ENCODE results near the gene SORBS1.

SORBS1 gene

DNA sequence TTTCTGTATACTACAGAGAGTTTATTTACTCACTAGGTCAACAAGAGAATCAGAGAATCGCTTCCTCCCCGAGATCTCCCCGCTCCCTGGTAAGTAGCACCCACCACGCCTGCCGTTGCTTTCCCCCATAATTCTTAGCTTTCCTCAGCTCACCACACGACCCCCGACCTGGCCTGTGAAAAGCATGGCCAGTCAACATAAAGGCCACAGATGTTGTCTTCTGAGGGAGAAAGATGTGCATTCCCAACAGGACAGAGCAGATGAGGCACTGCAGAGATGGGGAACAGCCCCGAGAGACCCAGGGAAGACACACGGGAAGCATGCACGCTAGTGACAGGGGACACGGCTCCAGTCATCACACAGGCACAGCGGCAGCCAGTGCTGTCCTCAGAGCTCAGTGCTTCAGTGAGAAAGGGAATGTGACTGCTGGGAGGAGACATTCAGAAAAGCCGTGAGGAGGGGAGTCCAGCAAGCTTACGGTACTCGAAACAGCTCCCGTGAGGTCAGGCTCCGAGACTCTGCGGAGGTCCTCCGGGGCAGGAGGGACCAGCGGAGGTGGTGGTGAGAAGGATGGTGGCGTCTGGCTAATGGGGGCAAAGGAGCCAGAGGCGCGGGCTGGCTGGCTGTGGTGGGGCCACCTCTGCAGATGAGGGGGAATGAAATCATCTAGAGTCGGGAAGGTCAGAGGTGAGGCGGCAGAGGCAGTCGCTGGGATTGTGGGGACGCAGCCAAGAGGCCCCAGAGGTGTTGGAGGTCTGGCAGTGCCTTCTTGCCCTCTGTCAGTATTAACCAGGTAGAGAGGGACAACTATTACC, 146.9 kb downstream of the SORBS1 start:
- no peak for DNase-seq (ENCODE audit: low read depth in 2 of 2)

GRCh38 chr10:95413588-95413987, 147.6 kb downstream of the SORBS1 start:
- no peak for DNase-seq (ENCODE audit: low read depth in 2 of 2)

DNA sequence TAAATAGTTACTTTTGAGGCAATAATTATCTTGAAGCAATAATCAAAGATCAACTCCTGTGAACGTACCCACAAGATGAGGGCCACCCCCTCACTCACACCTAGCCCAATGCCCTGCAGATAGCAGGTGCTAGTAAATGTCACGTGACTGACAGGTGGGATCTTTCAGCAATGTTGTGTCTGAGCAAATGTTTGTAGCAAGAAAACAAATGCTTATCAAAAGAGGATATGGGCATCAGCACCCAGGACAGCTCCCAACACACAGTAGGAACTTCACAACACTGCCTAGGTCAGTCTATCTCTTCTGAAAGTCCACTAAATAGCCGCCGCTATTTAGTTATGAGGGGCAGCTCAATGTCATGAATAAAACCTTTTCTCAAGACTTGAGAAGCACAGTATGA, 149.5 kb downstream of the SORBS1 start:
- DNase-seq (ENCODE audit: low read depth in 2 of 2) = no peak

DNA sequence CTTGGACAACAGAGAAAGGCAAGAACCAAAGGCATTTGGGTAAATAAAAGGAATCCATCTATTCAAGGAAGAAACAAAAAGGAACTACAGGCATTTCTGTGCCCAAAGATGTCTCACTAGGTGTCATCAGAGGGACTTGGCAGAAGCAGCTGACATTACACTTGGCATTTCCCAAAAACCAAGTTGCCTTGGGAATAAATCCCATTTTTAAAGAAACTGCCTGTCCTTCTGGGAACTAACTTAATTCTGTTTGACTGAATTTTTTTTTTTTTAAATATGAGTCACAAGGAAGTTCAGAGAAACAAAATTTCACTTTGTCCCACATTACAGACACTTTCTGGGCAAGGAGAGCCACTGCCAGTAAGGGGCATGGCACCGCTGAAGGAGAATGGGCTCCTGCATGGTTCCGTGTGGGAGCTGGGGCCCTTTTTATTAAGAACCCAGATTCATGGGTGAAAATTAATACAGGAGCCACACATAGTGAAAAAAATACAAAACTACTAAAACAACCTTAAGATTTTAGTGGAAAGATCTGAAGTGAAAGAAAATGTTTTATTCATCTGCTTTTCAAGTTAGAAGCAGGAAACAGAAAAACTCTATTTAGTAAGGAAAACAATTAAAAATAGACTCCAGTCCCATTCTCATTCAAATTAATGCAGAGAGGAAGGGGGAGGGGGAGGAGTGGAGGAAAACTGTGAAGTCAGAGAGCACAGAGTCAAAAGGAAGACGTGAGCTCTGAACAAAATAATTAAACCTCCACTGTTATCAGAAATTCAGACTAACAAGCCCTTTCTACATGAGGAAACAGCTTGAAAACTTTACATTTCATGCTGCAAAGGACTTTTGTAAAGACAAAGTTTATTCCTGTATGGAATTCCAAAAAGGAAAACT, 151.9 kb downstream of the SORBS1 start:
- no peak for DNase-seq (ENCODE audit: low read depth in 2 of 2)

DNA sequence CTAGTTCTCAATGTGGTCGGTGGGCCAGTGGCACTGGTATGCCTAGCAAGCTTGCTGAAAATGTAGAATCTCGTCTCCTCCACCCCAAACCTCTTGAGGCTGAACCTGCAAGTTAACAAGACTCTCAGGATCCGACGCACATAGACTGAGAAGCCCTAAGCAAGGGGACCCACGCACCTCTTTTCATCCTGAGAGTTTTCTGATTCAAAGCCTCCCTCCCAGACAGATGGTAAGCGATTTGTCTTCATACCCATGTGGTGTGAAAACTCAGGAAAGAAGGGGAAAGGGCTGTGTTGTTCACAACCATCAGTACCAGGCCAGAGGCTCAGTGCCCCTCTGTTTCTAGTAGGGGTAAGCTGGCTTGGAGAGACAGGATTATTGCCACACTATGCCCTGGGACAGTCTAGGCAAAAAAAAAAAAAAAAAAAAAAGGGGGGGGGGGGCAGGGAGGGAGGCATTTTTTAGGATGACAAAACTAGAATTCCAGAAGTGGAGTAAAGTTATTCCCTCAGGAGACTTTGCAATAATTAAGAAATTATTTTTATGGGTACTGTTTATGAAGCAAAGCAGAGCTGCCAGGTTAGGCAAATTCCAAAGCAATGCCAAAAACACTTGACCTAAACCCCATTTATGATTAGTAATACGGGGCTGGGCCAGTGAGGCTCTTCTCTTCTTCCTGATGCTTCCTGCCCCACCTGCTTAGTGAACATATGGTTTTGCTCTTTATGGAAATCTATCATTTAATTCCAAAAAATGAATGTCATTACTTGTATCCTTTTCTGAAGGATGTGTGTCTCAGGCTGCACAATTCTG, 152.8 kb downstream of the SORBS1 start:
- no peak for DNase-seq (ENCODE audit: low read depth in 2 of 2)

- no peak for DNase-seq (ENCODE audit: low read depth in 2 of 2)
Measured at GRCh38 chr10:95407546-95407945, 153.6 kb downstream of the SORBS1 start.

- no peak for DNase-seq (ENCODE audit: low read depth in 2 of 2)
Measured at GRCh38 chr10:95406651-95407280, 154.4 kb downstream of the SORBS1 start.

DNA sequence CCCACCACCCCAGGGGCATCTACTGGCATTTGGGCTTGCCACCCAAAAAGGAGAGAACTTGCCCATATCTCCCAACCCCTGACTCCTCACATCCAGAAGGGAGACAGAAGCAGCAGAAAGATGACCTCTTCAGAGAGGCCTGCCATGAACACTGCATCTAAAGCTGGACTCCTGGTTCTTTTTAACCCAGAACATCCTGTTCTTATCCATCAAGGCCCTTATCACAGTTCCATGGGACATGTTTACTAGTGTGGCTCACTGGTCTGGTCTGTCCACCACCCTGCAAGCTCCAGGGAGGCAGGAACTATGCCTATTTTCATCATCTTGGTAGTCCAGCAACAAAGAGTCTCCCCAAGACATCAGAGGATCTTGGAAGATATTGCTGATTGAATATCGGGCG, 155.5 kb downstream of the SORBS1 start:
- DNase-seq (ENCODE audit: low read depth in 2 of 2) = no peak

DNA sequence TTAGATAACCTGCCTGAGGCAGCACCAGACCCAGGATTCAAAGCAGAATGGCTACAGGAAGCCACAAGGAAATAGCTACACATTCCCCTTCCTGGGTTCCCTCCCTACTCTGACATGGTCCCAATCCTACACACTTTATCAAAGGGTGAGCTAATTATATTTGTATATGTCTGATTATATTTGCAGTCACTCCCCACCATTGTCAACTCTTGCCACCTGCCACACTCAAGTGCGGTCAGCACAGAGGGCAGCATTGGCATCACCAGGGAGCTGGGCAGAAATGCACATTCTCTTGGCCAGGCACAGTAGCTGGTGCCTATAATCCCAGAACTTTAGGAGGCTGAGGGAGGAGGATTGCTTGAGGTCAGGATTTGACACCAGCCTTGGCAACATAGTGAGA, 156.3 kb downstream of the SORBS1 start:
- DNase-seq (ENCODE audit: low read depth in 2 of 2) = no peak

- no peak for DNase-seq (ENCODE audit: low read depth in 2 of 2)
Measured at GRCh38 chr10:95404462-95404858, 156.7 kb downstream of the SORBS1 start.

GRCh38 chr10:95403700-95404461, 157.3 kb downstream of the SORBS1 start:
- no peak for DNase-seq (ENCODE audit: low read depth in 2 of 2)

GRCh38 chr10:95401704-95402469, 159.3 kb downstream of the SORBS1 start:
- DNase-seq (ENCODE audit: low read depth in 2 of 2) = no peak

GRCh38 chr10:95400787-95401186, 160.4 kb downstream of the SORBS1 start:
- DNase-seq (ENCODE audit: low read depth in 2 of 2) = no peak

DNA sequence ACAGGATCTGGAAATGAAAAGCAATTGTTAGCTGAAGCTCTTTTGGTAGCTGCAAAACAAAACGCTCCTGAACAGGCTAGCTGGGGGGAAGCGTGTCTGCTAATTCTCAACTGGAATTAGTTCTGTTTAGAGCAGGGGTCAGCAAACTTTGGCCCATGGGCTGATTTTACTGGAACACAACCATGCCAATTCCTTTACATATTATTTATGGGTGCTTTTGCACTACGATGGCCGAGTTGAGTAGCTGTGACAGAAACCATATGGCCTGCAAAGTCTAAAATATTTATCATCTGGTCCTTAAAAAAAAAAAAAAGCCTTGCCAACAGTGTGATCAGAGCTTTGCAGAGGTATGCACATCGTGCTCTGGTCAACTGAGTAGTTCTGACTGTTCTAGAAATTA, 162.0 kb downstream of the SORBS1 start:
- no peak for DNase-seq (ENCODE audit: low read depth in 2 of 2)

- no peak for DNase-seq (ENCODE audit: low read depth in 2 of 2)
Measured at GRCh38 chr10:95397747-95398146, 163.4 kb downstream of the SORBS1 start.

- no peak for DNase-seq (ENCODE audit: low read depth in 2 of 2)
Measured at GRCh38 chr10:95395947-95396449, 165.2 kb downstream of the SORBS1 start.

GRCh38 chr10:95394161-95394880, 166.8 kb downstream of the SORBS1 start:
- DNase-seq (ENCODE audit: low read depth in 2 of 2) = no peak

- DNase-seq (ENCODE audit: low read depth in 2 of 2) = no peak
Measured at GRCh38 chr10:95392681-95393164, 168.4 kb downstream of the SORBS1 start.

DNA sequence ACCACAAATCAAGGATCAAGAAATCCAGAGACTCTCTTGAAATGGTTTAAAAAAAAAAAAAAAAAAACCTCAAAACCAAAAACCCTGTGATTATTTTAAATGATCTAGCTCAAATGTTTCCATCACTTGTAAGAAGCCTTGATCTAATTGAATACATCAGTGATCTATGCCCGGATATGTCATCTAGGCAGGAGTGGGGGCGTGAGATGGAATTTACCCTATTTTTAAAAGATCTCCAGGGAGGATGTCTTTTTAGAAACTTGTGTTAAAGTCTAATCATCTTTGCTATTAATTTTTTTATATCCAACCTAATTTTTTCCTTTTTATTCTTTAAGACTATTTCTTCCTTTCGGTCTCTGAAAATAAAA, 169.0 kb downstream of the SORBS1 start:
- no peak for DNase-seq (ENCODE audit: low read depth in 2 of 2)
